AG20443 (cell line): ENCODE data around the gene SCART1.
"Not testable (repeated sequence)": the region's sequence is repeated elsewhere in the genome, so short reads cannot be mapped to it uniquely, and the experiment has no call there.

ENCODE experiments used
- DNase-seq: peaks from one replicate; pipeline ENCODE4 v3.0.0; 2012; ENCODE audit warnings: low spot score, mixed read lengths

The SCART1 gene

GRCh38 chr10:133432789-133433188 is 21.0 kb upstream of the SCART1 start:
- DNase-seq = not testable (repeated sequence)

- DNase-seq = no peak
These were observed 15.0 kb upstream of the SCART1 start for GRCh38 chr10:133438711-133439273.

GRCh38 chr10:133439517-133440461 is 14.0 kb upstream of the SCART1 start:
- no peak for DNase-seq

GRCh38 chr10:133440633-133441285 is 13.0 kb upstream of the SCART1 start:
- DNase-seq = no peak

GRCh38 chr10:133441356-133441755 is 12.4 kb upstream of the SCART1 start:
- DNase-seq = not testable (repeated sequence)

- DNase-seq = no peak
These were observed 12.0 kb upstream of the SCART1 start for GRCh38 chr10:133441780-133442179.

GRCh38 chr10:133442191-133442966 is 11.4 kb upstream of the SCART1 start:
- no peak for DNase-seq

GRCh38 chr10:133442967-133443924 is 10.5 kb upstream of the SCART1 start:
- no peak for DNase-seq

- no peak for DNase-seq
These were observed 9.1 kb upstream of the SCART1 start for GRCh38 chr10:133444342-133445267.

GRCh38 chr10:133445268-133445732 is 8.4 kb upstream of the SCART1 start:
- no peak for DNase-seq

GRCh38 chr10:133445751-133446708 is 7.7 kb upstream of the SCART1 start:
- DNase-seq = no peak

- no peak for DNase-seq
These were observed 6.8 kb upstream of the SCART1 start for GRCh38 chr10:133446979-133447378.

GRCh38 chr10:133448120-133448519 is 5.6 kb upstream of the SCART1 start:
- no peak for DNase-seq

GRCh38 chr10:133451346-133451745 is 2.4 kb upstream of the SCART1 start:
- no peak for DNase-seq

GRCh38 chr10:133452453-133452852 is 1.3 kb upstream of the SCART1 start:
- DNase-seq = no peak

GRCh38 chr10:133454204-133454893 is 604 bp downstream of the SCART1 start:
- DNase-seq = no peak

GRCh38 chr10:133455196-133455595 is 1.5 kb downstream of the SCART1 start:
- DNase-seq = no peak

- DNase-seq = no peak
These were observed 1.9 kb downstream of the SCART1 start for GRCh38 chr10:133455611-133456031.
